UCSD-AML1 (cell line): ENCODE results near the gene RSAD2.
"Not testable (repeated sequence)": the region's sequence is repeated elsewhere in the genome, so short reads cannot be mapped to it uniquely, and the experiment has no call there.

Experiments
- DNase-seq: peaks from one replicate; lab custom pipeline; 2025; ENCODE audit not compliant: unreplicated experiment; lab: John Stamatoyannopoulos, UW

RSAD2 gene, protein sequence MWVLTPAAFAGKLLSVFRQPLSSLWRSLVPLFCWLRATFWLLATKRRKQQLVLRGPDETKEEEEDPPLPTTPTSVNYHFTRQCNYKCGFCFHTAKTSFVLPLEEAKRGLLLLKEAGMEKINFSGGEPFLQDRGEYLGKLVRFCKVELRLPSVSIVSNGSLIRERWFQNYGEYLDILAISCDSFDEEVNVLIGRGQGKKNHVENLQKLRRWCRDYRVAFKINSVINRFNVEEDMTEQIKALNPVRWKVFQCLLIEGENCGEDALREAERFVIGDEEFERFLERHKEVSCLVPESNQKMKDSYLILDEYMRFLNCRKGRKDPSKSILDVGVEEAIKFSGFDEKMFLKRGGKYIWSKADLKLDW

DNA sequence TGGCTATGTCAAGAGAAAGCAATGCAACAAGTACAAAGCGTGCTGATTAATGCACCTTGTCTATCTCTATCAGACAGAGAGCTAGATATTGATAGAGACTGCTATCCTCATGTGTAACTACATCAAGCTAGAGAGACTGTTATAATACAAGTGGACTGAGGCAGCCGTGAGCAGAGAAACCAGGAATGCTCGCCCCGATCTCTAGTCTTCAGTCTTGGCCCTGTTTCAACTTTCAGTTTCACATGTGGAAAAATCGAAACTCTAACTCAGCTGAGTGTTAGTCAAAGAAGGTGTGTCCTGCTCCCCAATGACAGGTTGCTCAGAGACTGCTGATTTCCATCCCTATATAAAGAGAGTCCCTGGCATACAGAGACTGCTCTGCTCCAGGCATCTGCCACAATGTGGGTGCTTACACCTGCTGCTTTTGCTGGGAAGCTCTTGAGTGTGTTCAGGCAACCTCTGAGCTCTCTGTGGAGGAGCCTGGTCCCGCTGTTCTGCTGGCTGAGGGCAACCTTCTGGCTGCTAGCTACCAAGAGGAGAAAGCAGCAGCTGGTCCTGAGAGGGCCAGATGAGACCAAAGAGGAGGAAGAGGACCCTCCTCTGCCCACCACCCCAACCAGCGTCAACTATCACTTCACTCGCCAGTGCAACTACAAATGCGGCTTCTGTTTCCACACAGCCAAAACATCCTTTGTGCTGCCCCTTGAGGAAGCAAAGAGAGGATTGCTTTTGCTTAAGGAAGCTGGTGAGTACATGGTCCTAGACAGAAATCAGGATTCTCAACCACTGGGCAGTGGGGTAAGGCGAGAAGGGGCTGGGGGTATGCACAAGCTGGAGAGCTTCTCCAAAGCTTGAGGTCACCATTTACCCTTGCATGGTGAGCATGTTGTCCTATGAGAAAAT is at the start of gene RSAD2:
Gene RSAD2, plus strand, starts transcription at position 376 of the 903 bp plus-strand sequence. Its CDS starts 24 bp downstream, at position 400.
- peak; percentile 49 for DNase-seq

- no peak for DNase-seq
Measured at GRCh38 chr2:6828299-6828584, 49.3 kb upstream of the RSAD2 start.

GRCh38 chr2:6831229-6831628 is 46.3 kb upstream of the RSAD2 start:
- no peak for DNase-seq

- no peak for DNase-seq
Measured at GRCh38 chr2:6832596-6833299, 44.8 kb upstream of the RSAD2 start.

DNA sequence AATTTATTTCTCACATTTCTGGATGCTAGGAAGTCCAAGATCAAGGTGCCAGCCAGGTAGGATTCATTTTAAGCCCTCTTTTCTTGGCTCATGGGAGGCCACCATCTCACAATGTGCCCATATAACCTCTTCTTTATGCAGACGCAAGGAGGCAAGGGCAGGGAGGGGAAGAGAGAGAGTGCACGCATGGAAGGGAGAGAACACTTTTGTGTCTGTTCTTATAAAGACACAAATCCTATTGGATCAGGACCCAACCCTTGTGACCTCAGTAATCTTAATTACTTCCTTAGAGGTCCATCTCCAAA is 44.3 kb upstream of the RSAD2 start:
- no peak for DNase-seq

- DNase-seq: no peak
Measured at GRCh38 chr2:6834163-6834562, 43.4 kb upstream of the RSAD2 start.

DNA sequence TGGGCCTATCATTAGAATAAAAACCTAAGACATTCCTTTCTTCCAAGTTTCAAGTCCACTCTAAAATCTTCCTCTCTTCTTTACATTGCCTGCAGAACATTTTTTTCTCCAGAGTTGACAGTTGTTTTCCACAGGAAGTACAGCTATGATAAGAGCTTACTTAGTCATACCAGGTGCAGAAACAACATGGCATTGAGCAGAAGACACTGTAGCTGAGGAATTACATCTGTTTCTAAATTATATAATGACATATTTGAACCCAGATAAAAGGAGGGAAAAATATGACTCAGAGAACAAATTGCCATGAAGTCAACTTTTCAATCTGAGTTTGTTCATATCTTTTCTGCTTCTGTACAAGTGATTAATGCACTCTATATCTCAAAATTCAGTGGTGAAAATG is 42.1 kb upstream of the RSAD2 start:
- no peak for DNase-seq

DNA sequence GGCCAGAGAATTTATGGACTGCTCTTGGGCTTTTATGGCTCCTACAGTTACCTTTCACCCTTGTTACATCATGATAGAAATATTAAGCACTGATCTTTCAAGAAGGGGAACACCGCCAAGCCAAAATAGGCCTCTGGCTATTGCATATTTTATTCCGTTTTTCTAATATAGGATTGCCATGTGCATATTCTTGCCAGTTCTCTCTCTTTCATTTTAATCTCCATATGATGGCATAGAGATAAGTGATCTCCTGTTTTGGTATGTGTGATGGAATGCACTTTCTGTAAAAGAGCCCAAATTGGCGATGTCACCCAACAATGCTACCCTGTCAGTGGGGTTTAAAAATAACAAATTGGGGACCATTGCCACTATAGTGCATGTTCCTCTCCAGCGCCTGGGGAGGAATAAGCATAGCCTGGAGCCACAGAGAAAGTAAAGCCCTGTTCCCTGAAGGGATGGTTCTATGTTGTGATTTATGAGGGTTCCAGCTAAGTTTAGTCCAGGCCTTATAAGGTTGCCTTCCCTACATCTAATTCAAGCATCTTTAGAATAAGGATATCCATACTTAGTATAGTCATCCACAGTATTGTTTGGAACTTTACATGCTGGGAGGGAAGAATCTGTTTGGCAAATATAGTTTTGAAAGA is 38.8 kb upstream of the RSAD2 start:
- DNase-seq: no peak

GRCh38 chr2:6841537-6842287 is 35.9 kb upstream of the RSAD2 start:
- no peak for DNase-seq

DNA sequence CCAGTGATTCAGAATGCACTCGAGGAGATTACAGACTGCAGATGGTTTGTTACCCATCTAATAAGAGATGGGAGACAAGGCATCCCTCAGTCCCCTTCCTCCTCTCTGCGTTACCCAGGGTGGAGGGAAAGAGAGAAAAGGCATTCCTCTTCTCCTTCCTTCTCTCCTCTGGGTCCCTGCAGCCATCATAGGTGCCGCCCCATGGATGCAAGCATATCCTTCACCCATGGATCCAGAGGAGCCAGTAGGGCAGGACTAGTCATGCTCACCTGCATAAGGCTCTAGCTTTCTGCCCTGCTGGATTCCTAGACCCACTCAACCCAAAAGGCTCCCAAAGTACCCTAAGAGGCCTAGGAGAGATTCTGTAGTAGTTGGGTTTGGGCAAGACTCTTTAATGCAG is 32.3 kb upstream of the RSAD2 start:
- no peak for DNase-seq

- DNase-seq: no peak
Measured at GRCh38 chr2:6845903-6846302, 31.7 kb upstream of the RSAD2 start.

DNA sequence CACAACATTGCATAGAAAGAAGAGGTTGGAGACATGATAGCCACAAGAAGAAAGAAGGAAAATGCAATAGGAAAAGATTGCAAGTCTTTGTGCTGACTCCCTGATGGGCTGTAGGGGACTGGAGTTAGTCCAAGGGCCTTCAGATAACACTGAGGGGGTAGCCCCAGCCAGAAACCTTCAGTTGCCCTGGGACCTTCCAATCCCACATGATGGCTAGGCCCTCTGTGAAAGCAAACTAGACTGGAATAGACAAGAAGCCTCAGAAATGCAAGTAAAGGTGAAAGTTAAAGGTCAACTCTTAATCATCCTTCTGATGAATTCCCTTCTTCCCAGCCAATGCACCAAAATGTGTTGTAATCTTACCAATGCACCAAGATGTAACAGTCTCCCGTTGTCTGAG is 31.0 kb upstream of the RSAD2 start:
- no peak for DNase-seq

DNA sequence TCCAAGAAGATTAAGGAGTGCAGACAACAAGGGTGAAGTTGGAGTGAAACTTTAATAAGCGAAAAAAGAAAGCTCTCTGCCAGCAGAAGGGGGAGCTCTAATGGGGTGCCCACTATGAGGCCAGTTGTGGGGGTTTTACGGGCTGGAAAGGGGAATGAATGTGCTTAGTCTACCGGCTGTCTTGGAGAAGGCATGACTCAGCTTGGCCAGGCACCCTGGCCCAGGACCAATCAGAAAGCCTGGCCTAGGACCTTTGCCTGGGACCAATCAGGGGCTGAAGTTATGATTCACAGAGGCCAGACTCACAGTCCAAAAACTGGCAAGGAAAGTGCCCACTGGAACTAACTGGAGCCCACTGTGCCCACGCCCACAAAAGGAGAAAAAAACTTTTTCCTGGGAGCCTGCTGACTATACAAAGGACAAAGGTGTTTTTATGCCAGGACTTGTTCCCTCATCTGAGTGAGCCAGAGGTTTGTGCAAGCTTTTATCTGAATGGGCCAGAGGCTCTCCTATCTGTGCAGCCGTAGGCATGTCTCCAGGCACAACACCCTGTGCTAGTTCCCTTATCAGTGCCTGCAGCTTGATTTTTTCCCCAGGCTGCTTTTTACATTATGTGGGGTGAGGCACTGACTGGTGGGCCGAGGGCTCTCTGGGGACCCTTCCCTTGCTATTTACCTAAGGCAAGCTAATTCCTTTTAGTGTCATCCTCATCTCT is 30.5 kb upstream of the RSAD2 start:
- no peak for DNase-seq

- DNase-seq: no peak
Measured at GRCh38 chr2:6852195-6852594, 25.4 kb upstream of the RSAD2 start.

DNA sequence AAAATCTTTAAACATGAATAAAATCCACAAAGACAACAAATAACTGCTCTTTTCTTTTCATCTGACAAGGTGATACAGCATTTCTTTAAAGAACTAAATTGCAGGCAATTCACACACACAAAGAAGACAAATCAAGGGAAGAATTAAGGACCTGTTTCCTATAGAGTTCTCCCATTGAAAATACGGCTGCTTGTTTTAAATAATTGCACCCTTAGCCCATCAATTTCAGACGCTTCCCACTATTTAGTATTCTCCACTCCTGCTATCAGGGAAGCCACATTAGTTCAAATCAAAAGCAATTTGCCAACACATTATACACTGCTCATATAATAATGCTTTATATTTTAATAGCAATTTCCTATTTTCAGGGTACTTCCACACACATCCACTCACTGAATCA is 23.2 kb upstream of the RSAD2 start:
- no peak for DNase-seq

DNA sequence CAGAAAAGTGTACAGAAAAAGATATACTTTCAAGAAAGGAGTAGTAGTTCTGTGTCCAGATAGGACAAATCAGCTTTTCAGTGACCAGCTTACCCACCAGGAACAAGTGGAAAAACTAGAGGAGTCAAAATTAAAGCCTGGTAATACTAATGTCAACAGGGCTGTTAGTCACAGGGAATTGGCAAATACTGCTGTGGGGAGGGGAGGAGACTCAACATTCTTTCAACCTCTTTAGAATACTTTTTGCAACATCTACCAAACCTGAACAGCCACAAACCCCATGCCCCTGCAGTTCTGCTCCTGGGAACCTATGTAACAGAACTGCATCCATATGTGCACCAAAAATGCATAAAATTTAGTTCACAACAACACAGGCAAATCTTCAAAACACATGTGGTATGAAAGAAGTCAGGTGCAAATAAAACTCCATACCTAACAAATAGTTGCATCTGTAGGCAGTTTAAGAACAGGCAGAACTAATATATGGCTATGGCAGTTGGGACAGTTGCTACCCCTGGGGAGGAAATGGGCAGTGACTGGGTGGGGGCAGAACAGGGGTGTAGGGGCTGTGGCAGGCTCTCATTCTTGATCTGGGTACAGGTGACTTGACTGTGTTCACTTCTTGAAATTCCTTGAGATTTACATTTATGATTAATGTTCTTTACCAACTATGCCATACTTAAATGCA is 21.6 kb upstream of the RSAD2 start:
- DNase-seq: no peak

- no peak for DNase-seq
Measured at GRCh38 chr2:6856548-6856920, 21.0 kb upstream of the RSAD2 start.

DNA sequence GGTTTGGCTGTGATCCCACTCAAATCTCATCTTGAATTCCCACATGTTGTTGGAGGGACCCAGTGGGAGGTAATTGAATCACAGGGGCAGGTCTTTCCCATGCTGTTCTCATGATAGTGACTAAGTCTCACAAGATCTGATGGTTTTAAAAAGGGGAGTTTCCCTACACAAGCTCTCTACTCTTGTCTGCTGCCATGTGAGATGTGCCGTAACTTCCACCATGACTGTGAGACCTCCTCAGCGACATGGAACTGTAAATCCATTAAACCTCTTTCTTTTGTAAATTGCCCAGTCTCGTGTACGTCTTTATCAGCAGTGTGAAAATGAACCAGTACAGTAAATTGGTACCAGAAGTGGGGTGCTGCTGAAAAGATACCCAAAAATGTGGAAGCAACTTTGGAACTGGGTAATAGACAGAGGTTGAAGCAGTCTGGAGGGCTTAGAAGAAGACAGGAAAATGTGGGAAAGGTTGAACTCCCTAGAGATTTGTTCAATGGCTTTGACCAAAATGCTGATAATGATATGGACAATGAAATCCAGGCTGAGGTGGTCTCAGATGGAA is 19.0 kb upstream of the RSAD2 start:
- DNase-seq: not testable (repeated sequence)

DNA sequence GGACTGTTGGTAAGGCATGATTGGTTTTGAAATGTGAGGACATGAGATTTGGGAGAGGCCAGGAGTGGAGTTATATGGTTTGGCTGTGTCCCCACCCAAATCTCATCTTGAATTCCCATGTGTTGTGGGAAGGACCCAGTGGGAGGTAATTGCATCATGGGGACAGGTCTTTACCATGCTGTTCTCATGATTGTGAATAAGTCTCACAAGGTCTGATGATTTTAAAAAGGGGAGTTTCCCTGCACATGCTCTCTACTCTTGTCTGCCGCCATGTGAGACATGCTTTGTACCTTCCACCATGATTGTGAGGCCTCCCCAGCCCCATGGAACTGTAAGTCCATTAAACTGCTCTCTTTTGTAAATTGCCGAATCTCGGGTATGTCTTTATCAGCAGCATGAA is 17.3 kb upstream of the RSAD2 start:
- DNase-seq: no peak
